ENCODE measurements around the gene SORL1. TPM values are rescaled to one million over a fixed set of nuclear protein-coding genes. Genes with fewer than 3 reads are reported as not detected.

Gene SORL1
- total and polyA plus RNA-seq, 2 of the 13 experiments (the other 11 are each of a cell fraction or from before 2014, with no cell fraction given) = 21.3 to 148 TPM

- no peak for TF ChIP-seq FUBP1 (CRISPR knock-in tag; IDR thresholded peaks at IDR 0.05; ENCODE audit: borderline replicate concordance)
- no peak for TF ChIP-seq TRAFD1 (CRISPR knock-in tag; IDR thresholded peaks at IDR 0.05; ENCODE audit: borderline replicate concordance)
- TF ChIP-seq ZNF777 (CRISPR knock-in tag; IDR thresholded peaks at IDR 0.05) = peak; percentile 51
- no peak for TF ChIP-seq ATF1 (CRISPR knock-in tag; IDR thresholded peaks at IDR 0.05)
- no peak for TF ChIP-seq SOX13 (IDR thresholded peaks at IDR 0.05)
- TF ChIP-seq SOX13 (CRISPR knock-in tag; conservative IDR thresholded peaks at IDR 0.05 in 1 of 2, IDR thresholded peaks at IDR 0.05 in 1 of 2) = peak in 1 of 2 experiments; percentile 43; a peak in 1 of 4 replicates
- no peak for TF ChIP-seq NR3C1 (CRISPR knock-in tag; IDR thresholded peaks at IDR 0.05)
- 0 out of 2 replicates have a peak, but pooled peaks have one; percentile 42 for TF ChIP-seq ZNF740 (CRISPR knock-in tag; IDR thresholded peaks at IDR 0.05)
- TF ChIP-seq BATF2 (CRISPR knock-in tag; IDR thresholded peaks at IDR 0.05) = no peak
- TF ChIP-seq ADNP (CRISPR knock-in tag; IDR thresholded peaks at IDR 0.05) = 0 out of 2 replicates have a peak, but pooled peaks have one; percentile 54
- TF ChIP-seq ZNF737 (CRISPR knock-in tag; IDR thresholded peaks at IDR 0.05; ENCODE audit: borderline replicate concordance) = no peak
- TF ChIP-seq ZMYM4 (CRISPR knock-in tag; IDR thresholded peaks at IDR 0.05) = peak; percentile 55; the same call in 1 of the 2 replicates
- TF ChIP-seq ZNF709 (CRISPR knock-in tag; IDR thresholded peaks at IDR 0.05) = peak; percentile 63; the same call in 1 of the 2 replicates
- TF ChIP-seq ZNF362 (CRISPR knock-in tag; IDR thresholded peaks at IDR 0.05; ENCODE audit: borderline replicate concordance) = no peak
- TF ChIP-seq ZNF576 (CRISPR knock-in tag; IDR thresholded peaks at IDR 0.05) = no peak
- no peak for TF ChIP-seq SETDB1 (CRISPR knock-in tag; IDR thresholded peaks at IDR 0.05; ENCODE audit: borderline replicate concordance)
- TF ChIP-seq NFKB2 (CRISPR knock-in tag; IDR thresholded peaks at IDR 0.05; ENCODE audit: borderline replicate concordance) = 0 out of 2 replicates have a peak, but pooled peaks have one; percentile 28
- no peak for TF ChIP-seq CREB1 (IDR thresholded peaks at IDR 0.05)
- no peak for TF ChIP-seq CREB1 (CRISPR knock-in tag; IDR thresholded peaks at IDR 0.05)
- no peak for TF ChIP-seq ZNF557 (CRISPR knock-in tag; IDR thresholded peaks at IDR 0.05)
- 0 out of 2 replicates have a peak, but pooled peaks have one; percentile 17 for TF ChIP-seq ZFP90 (CRISPR knock-in tag; IDR thresholded peaks at IDR 0.05; ENCODE audit: borderline replicate concordance)
- TF ChIP-seq PCBP2 (optimal IDR thresholded peaks at IDR 0.05; ENCODE audit: low read depth, low read length, poor library complexity, severe bottlenecking) = no peak
- TF ChIP-seq ETV5 (CRISPR knock-in tag; IDR thresholded peaks at IDR 0.05; ENCODE audit: borderline replicate concordance) = no peak
- TF ChIP-seq ZNF451 (CRISPR knock-in tag; IDR thresholded peaks at IDR 0.05) = peak; percentile 80; the same call in 1 of the 2 replicates
- no peak for TF ChIP-seq ZNF614 (CRISPR knock-in tag; IDR thresholded peaks at IDR 0.05; ENCODE audit: borderline replicate concordance)
Measured at GRCh38 chr11:121451986-121452608, at the start of gene SORL1 (continued).

Data from HepG2 (cell line).